GM12878 (cell line): ENCODE data around the gene TNF. TPM values are rescaled to one million over a fixed set of nuclear protein-coding genes. Genes with fewer than 3 reads are reported as not detected.
A peak's percentile ranks its signal among the peaks of the same experiment; 100 is the strongest.

Experiments
- BRCA1 ChIP-seq: IDR thresholded peaks from 2 replicates; pipeline ENCODE4 v1.6.1; 2011; ENCODE audit warnings: low read depth, low read length, improper control_type of control experiment
- CBFB ChIP-seq: IDR thresholded peaks from 2 replicates; pipeline ENCODE4 v1.6.1; 2016; ENCODE audit warnings: antibody characterized with exemption, low read depth
- CBX3 ChIP-seq: fragments of 200-600 bp; sonication (generic); IDR thresholded peaks from 2 replicates; pipeline ENCODE4 v1.6.1; 2016; ENCODE audit warnings: low read depth, borderline replicate concordance
- ETV6 ChIP-seq, 2 experiments: fragments of 450-650 bp in 1 of 2; IDR thresholded peaks in 1 of 2; conservative IDR thresholded peaks in 1 of 2; 2 replicates each; pipeline ENCODE4 v1.6.1; 2014; ENCODE audit warnings: antibody characterized with exemption in 1 of 2, borderline replicate concordance in 1 of 2, low read depth in 1 of 2, mild to moderate bottlenecking in 1 of 2, moderate library complexity in 1 of 2
- MEF2A ChIP-seq: IDR thresholded peaks from 2 replicates; pipeline ENCODE4 v1.6.1; 2011; ENCODE audit warnings: low read depth, mild to moderate bottlenecking, low read length, moderate library complexity; ENCODE audit not compliant: insufficient read depth
- RBBP5 ChIP-seq: fragments of 200-600 bp; sonication (generic); conservative IDR thresholded peaks from 2 replicates; pipeline ENCODE4 v1.6.1; 2016
- TBL1XR1 ChIP-seq: IDR thresholded peaks from 2 replicates; pipeline ENCODE4 v1.6.1; 2012; ENCODE audit warnings: low read depth, low read length, improper control_type of control experiment
- polyA plus RNA-seq, 11 experiments: library from polyadenylated mRNA; depleted of rRNA in 4 of 11; unstranded in 6 of 11; stranded (reverse) in 5 of 11; fragments of >200 nt; fragmentation: Nextera tagmentation in 4 of 11; fragmentation: Illumina TruSeq in 1 of 11; extraction: Ambion mirVana in 4 of 11; extraction: Trizol in 1 of 11; gene quantifications; 1 replicate in 1 of 11; 2 replicates in 10 of 11; pipeline versions ENCODE4 v1.2.1 to v1.2.3, GENCODE V29; 2011 to 2016; ENCODE audit warnings: inconsistent platforms in 2 of 11, missing spikeins in 2 of 11, low read depth in 1 of 11
- total RNA-seq, 4 experiments: library from RNA; depleted of rRNA in 3 of 4; stranded (reverse); fragments of >200 nt in 3 of 4; fragmentation: Illumina TruSeq in 1 of 4; extraction: Trizol in 1 of 4; gene quantifications; 2 replicates each; pipeline versions ENCODE4 v1.2.1 to v1.2.3, GENCODE V29; 2013 to 2021
- TF ChIP-seq, protein P1 (sequence below): fragments of 450-650 bp; IDR thresholded peaks from 2 replicates; pipeline ENCODE4 v1.6.1; 2017; ENCODE audit warnings: antibody characterized with exemption, mild to moderate bottlenecking, moderate library complexity
- TF ChIP-seq, protein P2 (sequence below): fragments of 450-650 bp; formaldehyde crosslinking; IDR thresholded peaks from 2 replicates; pipeline ENCODE4 v1.5.0; 2022; ENCODE audit warnings: mild to moderate bottlenecking, missing genetic modification characterization

The TNF gene
- total and polyA plus RNA-seq, 10 of the 15 experiments (the other 5 are each of a cell fraction or from before 2014, with no cell fraction given) = 18.0 to 94.8 (median 61.9) TPM

GRCh38 chr6:31567531-31568370, 7.6 kb upstream of the TNF start (continued):
- no peak for TF ChIP-seq TBL1XR1
- TF ChIP-seq, protein P1, sequence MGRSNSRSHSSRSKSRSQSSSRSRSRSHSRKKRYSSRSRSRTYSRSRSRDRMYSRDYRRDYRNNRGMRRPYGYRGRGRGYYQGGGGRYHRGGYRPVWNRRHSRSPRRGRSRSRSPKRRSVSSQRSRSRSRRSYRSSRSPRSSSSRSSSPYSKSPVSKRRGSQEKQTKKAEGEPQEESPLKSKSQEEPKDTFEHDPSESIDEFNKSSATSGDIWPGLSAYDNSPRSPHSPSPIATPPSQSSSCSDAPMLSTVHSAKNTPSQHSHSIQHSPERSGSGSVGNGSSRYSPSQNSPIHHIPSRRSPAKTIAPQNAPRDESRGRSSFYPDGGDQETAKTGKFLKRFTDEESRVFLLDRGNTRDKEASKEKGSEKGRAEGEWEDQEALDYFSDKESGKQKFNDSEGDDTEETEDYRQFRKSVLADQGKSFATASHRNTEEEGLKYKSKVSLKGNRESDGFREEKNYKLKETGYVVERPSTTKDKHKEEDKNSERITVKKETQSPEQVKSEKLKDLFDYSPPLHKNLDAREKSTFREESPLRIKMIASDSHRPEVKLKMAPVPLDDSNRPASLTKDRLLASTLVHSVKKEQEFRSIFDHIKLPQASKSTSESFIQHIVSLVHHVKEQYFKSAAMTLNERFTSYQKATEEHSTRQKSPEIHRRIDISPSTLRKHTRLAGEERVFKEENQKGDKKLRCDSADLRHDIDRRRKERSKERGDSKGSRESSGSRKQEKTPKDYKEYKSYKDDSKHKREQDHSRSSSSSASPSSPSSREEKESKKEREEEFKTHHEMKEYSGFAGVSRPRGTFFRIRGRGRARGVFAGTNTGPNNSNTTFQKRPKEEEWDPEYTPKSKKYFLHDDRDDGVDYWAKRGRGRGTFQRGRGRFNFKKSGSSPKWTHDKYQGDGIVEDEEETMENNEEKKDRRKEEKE = no peak
- TF ChIP-seq MEF2A = no peak
- TF ChIP-seq ETV6 (conservative IDR thresholded peaks at IDR 0.05 in 1 of 2, IDR thresholded peaks at IDR 0.05 in 1 of 2; ENCODE audit: borderline replicate concordance in 1 of 2, low read depth in 1 of 2) = peak in 1 of 2 experiments; percentile 72; a peak in 2 of 4 replicates
- 0 out of 2 replicates have a peak, but pooled peaks have one; percentile 36 for TF ChIP-seq CBFB
- TF ChIP-seq CBX3 = no peak
- TF ChIP-seq RBBP5 = no peak
- TF ChIP-seq, protein P2, sequence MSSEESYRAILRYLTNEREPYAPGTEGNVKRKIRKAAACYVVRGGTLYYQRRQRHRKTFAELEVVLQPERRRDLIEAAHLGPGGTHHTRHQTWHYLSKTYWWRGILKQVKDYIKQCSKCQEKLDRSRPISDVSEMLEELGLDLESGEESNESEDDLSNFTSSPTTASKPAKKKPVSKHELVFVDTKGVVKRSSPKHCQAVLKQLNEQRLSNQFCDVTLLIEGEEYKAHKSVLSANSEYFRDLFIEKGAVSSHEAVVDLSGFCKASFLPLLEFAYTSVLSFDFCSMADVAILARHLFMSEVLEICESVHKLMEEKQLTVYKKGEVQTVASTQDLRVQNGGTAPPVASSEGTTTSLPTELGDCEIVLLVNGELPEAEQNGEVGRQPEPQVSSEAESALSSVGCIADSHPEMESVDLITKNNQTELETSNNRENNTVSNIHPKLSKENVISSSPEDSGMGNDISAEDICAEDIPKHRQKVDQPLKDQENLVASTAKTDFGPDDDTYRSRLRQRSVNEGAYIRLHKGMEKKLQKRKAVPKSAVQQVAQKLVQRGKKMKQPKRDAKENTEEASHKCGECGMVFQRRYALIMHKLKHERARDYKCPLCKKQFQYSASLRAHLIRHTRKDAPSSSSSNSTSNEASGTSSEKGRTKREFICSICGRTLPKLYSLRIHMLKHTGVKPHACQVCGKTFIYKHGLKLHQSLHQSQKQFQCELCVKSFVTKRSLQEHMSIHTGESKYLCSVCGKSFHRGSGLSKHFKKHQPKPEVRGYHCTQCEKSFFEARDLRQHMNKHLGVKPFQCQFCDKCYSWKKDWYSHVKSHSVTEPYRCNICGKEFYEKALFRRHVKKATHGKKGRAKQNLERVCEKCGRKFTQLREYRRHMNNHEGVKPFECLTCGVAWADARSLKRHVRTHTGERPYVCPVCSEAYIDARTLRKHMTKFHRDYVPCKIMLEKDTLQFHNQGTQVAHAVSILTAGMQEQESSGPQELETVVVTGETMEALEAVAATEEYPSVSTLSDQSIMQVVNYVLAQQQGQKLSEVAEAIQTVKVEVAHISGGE = no peak
- no peak for TF ChIP-seq BRCA1
